SW 1271 (cell line): Measurements from ENCODE around the gene SERPINA12.

Experiments
- DNase-seq, 2 experiments: peaks; one replicate each; lab custom pipeline; 2025; lab: John Stamatoyannopoulos, UW

The SERPINA12 gene

DNA sequence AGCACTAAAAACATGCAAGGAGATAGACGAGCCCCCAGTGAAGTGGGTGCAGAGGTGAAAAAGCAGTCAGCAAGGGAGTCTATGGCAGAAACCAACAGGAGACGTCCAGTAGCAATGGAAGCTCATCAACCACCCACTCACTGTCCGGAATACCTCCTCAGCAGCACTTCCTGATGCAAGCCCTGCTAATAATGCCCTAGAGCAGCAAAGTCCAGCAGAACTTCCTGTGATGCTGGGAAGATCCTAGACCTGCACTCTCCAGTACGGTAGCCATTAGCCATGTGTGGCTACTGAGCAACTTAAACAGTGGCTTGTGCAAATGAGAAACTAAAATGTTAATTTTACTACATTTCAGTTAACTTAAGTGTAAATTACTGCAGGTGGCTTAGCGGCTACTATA, 44.2 kb downstream of the SERPINA12 start:
- no peak for DNase-seq

GRCh38 chr14:94464290-94464689, 45.0 kb downstream of the SERPINA12 start:
- DNase-seq, result no peak

DNA sequence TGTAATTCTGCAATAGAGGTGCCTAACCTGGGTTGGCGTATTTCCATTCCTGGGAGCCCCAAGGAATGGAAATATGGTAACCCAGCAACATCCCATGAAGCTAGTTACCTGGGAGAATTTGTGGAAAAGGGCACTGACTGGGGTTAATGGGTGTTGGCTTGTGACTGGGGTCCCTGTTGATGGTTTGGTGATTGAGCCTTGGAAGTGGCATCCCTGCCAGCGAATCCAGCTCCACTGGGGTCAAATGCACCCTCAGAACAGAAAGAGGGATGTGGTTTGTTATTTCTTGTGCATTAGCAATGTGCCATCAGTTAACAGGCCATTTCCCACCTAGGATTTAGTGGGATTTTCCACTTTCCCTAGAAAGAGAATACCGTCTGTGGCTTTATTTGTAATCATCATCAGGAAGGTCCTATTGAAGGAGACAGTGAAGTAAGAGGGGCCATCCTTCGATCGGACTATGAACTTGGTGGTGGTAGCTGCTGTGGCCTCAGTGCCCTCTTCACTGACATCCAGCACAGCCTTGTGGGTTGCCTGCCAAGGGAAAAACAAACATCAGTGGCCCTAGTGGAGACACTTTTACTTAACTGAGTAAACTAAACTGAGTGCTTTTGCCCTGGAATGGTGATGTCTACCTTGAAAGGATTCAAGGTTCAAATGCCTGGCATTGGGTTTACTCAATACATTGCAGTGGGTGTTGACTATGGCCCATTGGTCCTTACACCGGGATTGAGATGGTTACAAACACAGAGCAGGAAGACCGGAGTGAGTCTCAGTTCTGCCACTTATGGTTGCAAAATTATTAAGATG, 46.3 kb downstream of the SERPINA12 start:
- no peak for DNase-seq

DNA sequence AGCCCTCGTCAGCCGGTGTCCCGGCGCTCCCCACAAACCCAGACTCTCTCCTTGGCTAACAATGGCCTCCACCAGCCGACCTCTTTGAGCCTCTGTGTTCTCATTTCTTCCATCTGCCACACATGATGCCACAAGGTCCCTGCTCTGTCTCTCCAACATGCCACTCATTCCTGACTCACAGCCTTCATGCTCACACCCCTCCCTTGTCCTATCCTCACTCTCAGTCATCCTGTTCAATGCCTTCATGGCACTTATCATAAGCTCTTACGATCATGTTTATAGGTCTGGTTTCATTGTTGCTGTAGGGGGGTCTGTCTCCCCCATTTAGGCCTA, 47.1 kb downstream of the SERPINA12 start:
- no peak for DNase-seq

GRCh38 chr14:94461526-94462218, 47.6 kb downstream of the SERPINA12 start:
- DNase-seq, result no peak

DNA sequence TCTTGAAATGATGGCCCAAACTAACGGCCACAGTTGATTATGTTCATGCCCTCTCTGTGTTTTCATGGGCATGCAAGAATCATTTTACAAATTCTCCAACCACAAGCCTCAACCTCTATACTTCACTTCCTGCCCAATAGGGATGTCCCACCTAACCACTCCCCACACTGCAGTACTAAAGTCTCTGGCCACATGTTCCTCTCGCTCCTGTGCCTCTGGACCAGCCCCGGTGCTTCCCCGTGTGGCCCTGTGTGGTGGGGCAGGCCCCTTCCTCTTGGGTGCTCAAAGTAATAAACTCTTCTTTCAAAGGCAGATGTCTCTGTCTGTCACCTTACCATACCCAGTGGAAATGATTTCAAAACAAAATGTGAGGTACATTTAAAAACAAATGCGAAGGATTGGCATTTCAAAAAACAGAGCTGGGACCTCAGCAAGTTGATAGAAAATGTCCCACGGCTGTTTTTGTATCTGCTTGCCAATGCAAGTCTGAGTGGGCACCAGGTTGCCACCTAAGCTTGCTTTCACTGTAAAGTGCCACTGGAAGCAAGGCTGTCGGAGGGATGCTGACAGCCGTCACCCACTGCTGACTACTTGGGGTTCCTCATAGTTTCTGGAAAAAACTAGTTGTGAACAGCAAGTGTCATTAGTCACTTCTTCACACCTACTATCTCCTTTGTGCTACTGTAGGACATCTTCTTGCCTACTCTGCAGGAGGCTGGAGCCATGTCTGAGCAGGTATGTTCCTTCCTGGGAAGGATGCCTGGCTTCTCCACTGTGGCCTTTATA, 48.4 kb downstream of the SERPINA12 start:
- no peak for DNase-seq

DNA sequence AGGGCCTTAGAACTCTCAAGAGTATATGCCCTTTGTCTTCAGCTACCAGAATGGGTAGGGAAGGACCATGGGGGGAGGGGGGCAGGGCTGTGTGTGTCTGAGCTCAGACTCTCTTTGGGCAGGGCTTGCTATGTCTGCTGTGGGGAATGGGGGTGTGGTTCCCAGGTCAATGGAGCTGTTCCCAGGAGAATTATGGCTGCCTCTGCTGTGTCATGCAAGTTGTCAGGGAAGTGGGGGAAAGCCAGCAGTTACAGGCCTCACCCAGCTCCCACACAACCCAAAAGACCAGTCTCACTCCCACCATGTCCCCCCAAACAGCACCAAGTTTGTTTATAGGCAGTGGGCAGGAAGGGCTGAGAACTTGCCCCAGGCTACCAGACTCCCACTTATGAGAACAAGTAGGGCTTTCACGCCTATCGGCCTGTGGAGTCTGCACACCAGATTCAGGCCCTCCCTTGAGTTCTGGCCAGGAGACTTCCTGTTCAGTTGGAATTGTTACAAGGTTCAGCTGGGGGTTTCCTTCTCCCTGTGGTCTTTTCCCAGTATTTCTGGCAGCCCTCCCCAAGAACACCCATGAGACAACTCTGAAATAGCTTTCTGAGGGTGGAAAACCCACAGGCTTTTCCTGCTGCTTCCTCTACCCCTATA, 50.6 kb downstream of the SERPINA12 start:
- no peak for DNase-seq

- no peak for DNase-seq
These were observed 51.2 kb downstream of the SERPINA12 start for GRCh38 chr14:94458096-94458495.

DNA sequence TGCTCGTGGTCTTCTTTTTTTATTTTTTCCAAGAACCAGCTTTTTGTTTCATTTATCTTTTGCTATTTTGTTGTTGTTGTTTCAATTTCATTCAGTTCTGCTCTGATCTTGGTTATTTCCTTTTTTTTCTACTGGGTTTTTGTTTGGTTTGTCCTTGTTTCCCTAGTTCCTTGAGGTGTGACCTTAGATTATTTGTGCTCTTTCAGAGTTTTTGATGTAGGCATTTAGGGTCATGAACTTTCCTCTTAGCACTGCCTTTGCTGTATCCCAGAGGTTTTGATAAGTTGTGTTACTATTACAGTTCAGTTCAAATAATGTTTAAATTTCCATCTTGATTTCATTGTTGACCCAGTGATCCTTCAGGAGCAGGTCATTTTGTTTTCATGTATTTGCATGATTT, 53.3 kb downstream of the SERPINA12 start:
- DNase-seq, result no peak

DNA sequence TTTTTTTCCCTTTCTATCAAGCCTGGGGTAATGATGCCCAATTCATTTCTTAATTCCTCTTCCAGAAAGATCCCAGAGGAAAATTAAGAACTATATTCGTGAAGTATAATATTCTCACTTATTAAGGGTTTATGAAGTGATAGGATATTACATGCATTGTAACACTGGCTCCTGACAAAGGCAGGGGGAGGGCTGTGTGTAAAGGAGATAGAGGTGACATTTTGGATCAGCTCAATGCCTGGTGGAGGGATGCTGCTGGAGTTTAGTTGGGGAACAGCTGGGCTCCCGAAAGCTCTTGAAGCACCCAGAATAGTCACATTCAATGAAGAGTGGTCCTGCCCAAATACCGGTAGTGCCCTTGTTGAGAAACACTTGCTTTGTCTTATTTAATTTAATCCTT, 57.4 kb downstream of the SERPINA12 start:
- no peak for DNase-seq

GRCh38 chr14:94451091-94451771, 58.0 kb downstream of the SERPINA12 start:
- no peak for DNase-seq

DNA sequence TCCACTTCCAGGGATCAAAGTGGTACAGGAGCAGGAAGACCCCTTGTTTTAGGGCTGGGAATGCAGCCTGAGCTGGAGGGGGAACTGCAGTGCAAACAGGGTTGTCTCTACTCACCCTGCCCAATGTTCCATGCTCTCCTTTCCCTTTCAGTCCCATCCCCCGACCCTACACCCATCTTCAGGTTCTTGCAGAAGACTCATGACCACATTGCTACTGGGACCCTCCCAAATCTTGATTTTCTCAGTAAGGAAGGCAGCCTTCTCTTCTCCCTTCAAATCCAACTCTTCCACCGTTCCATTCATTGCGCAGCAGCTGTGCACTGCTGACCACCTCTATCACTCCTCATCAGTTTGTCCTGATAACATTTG, 58.6 kb downstream of the SERPINA12 start:
- DNase-seq, result no peak

GRCh38 chr14:94449930-94450329, 59.3 kb downstream of the SERPINA12 start:
- no peak for DNase-seq

- DNase-seq, result no peak
These were observed 61.0 kb downstream of the SERPINA12 start for GRCh38 chr14:94448071-94448808.

- no peak for DNase-seq
These were observed 62.1 kb downstream of the SERPINA12 start for GRCh38 chr14:94447206-94447605.

- no peak for DNase-seq
These were observed 63.1 kb downstream of the SERPINA12 start for GRCh38 chr14:94446126-94446525.

DNA sequence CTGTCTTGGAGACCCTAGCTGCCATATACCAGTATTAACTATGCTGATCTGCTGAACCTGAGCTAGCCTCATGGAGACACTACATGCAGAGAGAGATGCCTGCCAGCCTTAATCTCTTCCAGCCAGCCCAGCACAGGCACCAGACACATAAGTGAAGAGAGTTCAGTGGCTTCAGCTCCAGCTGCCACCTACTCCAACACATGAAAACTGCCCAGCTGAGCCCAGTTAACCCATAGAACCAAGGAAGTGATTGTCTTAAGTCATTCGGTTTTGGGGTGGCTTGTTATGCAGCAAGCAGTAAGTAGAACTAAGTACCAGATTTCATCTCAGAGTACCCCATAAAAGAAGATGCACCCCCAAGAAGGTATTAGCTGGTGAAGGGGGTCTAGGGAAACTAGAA, 64.3 kb downstream of the SERPINA12 start:
- DNase-seq, result no peak

DNA sequence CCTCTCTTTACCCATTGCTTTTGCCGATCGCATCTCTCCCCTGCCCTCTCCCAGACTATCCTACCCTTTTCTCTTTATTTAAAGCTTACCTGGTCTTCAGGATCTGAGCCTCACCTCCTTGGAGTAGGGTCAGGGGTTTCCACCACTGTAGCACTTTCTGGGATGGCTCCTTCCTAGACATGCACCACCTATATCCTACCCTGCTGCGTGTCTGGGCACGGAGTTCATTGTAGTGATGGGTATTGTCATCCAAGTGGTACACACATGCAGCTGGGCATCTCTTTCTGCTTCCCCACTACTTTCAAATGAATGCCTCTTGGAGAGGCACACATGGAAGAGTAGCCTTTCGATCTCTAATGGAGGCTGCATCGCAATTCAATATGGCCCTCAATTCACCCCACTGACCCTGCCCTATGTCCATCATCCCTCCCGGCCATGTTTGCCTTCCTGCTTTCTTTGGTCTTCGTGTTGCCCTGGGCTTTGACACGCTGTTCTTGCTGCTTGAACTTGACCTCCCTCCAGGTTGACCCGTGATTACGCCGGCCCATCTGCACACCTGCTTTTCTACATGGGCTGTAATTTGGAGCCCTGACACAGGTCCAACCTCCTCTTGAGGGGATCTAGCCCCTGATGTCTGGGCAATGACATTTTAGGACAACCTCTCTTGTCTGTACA, 67.6 kb downstream of the SERPINA12 start:
- DNase-seq, result no peak

DNA sequence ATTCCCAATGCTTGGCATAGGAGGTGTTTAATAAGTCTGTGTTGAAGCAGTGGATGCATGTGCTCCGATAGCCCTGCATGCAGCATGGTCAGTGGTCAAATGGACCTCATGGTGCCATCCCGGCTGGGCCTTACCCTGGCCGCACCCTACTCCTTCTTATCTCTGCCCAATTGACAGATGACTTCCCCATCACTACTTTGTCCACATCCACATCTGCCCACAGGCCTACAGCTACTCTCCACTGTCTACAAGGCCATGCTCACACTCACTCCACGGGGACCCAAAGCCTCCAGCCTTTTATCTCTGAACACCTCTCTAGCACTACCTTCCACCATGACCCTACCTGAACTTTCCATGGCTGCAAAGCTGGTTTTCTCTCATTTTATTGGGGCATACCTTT, 68.1 kb downstream of the SERPINA12 start:
- DNase-seq, result no peak

DNA sequence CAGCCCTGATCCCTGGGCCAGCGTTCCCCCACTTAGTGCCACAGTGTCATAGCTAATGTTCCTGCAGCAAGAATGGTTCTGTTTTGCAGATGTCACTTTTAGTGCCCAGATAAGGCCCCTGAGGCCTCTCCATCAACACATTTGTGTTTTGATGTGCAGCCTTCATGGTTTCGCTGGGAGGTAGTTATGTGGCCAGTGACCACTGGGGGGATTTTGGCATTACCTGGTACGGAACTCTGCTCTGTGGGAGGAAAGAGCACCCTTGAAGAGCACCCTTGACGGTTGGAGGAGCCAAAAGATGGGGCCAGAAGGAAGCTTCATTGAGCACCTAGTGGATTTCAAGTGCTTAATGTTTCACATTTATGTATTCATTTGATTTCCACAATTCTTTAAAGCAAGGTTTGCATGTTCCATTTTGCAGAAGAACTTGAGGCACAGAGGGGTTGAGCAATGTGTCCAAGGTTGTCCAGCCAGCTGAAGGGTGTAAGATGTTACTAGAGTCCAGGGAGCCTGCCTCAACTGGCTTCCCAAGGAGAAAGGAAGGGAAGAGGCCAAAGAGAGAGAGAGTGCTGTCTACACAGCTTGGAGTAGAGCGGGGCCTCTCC, 69.7 kb downstream of the SERPINA12 start:
- no peak for DNase-seq
